HEK293 (cell line): ENCODE measurements around the gene TBX10.
"Not testable (repeated sequence)": the region's sequence is repeated elsewhere in the genome, so short reads cannot be mapped to it uniquely, and the experiment has no call there.

Experiments used
- CTCF ChIA-PET: fragments of 350-600 bp; formaldehyde crosslinking; extraction: SDS; loops from one replicate; lab custom pipeline; 2021; ENCODE audit warnings: antibody characterized with exemption; lab: Yijun Ruan, JAX
- POLR2A ChIA-PET: fragments of 300-600 bp; formaldehyde crosslinking; extraction: SDS; loops from one replicate; lab custom pipeline; 2020; ENCODE audit warnings: antibody characterized with exemption, inconsistent platforms; lab: Yijun Ruan, JAX
- H3K27ac ChIP-seq: fragments of 200-500 bp; sonication (Bioruptor generic); 2 replicates; pipeline ENCODE4 v1.5.1; 2014; ENCODE audit warnings: low read depth, low read length, control low read depth, inconsistent platforms; ENCODE audit errors: extremely low read depth
- H3K36me3 ChIP-seq, 2 experiments: fragments of 200-500 bp in 1 of 2; sonication (Bioruptor generic) in 1 of 2; 1 replicate in 1 of 2; 2 replicates in 1 of 2; pipeline ENCODE4 v1.5.1; 2014 to 2017; ENCODE audit warnings: inconsistent platforms in 2 of 2, low read length in 2 of 2; ENCODE audit not compliant: control insufficient read depth in 2 of 2, insufficient read depth in 1 of 2
- H3K4me1 ChIP-seq: fragments of 200-500 bp; sonication (Bioruptor generic); 2 replicates; pipeline ENCODE4 v1.5.1; 2014; ENCODE audit warnings: mild to moderate bottlenecking, low read length, inconsistent platforms; ENCODE audit not compliant: control insufficient read depth, insufficient read depth
- H3K4me3 ChIP-seq: 2 replicates; pipeline ENCODE4 v1.5.1; 2011; ENCODE audit warnings: low read depth, mild to moderate bottlenecking, control low read depth, low read length, moderate library complexity
- H3K9me3 ChIP-seq: fragments of 200-500 bp; sonication (Bioruptor generic); 2 replicates; pipeline ENCODE4 v1.5.1; 2014; ENCODE audit warnings: low read depth, low read length, inconsistent platforms; ENCODE audit not compliant: control insufficient read depth, insufficient read depth
- OSR2 ChIP-seq: fragments of 450-650 bp; formaldehyde crosslinking; IDR thresholded peaks from 2 replicates; pipeline ENCODE4 v1.5.1; 2016; ENCODE audit warnings: missing biosample characterization, missing genetic modification characterization
- SALL2 ChIP-seq: fragments of 450-650 bp; formaldehyde crosslinking; IDR thresholded peaks from 2 replicates; pipeline ENCODE4 v1.5.0; 2017; ENCODE audit warnings: missing biosample characterization, mild to moderate bottlenecking, missing genetic modification characterization, borderline replicate concordance
- SCRT1 ChIP-seq: fragments of 450-650 bp; formaldehyde crosslinking; IDR thresholded peaks from 2 replicates; pipeline ENCODE4 v1.5.1; 2016; ENCODE audit warnings: missing biosample characterization, missing genetic modification characterization, borderline replicate concordance
- ZBTB20 ChIP-seq: fragments of 450-650 bp; formaldehyde crosslinking; IDR thresholded peaks from 2 replicates; pipeline ENCODE4 v1.5.1; 2016; ENCODE audit warnings: missing biosample characterization, missing genetic modification characterization
- ZFP69B ChIP-seq: fragments of 450-650 bp; formaldehyde crosslinking; IDR thresholded peaks from 2 replicates; pipeline ENCODE4 v1.5.1; 2016; ENCODE audit warnings: missing biosample characterization, missing genetic modification characterization
- ZNF214 ChIP-seq: fragments of 450-650 bp; formaldehyde crosslinking; IDR thresholded peaks from 2 replicates; pipeline ENCODE4 v1.5.1; 2017; ENCODE audit warnings: missing biosample characterization, mild to moderate bottlenecking, missing genetic modification characterization, borderline replicate concordance
- ZNF311 ChIP-seq: fragments of 450-650 bp; formaldehyde crosslinking; IDR thresholded peaks from 2 replicates; pipeline ENCODE4 v1.5.1; 2017; ENCODE audit warnings: missing biosample characterization, missing genetic modification characterization, borderline replicate concordance
- ZNF37A ChIP-seq: fragments of 450-650 bp; IDR thresholded peaks from 2 replicates; pipeline ENCODE4 v1.5.1; 2018; ENCODE audit warnings: missing biosample characterization, missing genetic modification characterization
- ZNF677 ChIP-seq: fragments of 450-650 bp; IDR thresholded peaks from 2 replicates; pipeline ENCODE4 v1.5.0; 2018; ENCODE audit warnings: missing biosample characterization, mild to moderate bottlenecking, missing genetic modification characterization, moderate library complexity
- ZNF76 ChIP-seq: fragments of 450-650 bp; formaldehyde crosslinking; IDR thresholded peaks from 2 replicates; pipeline ENCODE4; 2016; ENCODE audit warnings: low read depth, missing biosample characterization, missing genetic modification characterization, borderline replicate concordance
- TF ChIP-seq, protein P1 (sequence below): fragments of 450-650 bp; formaldehyde crosslinking; IDR thresholded peaks from 2 replicates; pipeline ENCODE4 v1.5.1; 2016; ENCODE audit warnings: missing biosample characterization, missing genetic modification characterization, low read depth
- TF ChIP-seq, protein P2 (sequence below): fragments of 450-650 bp; formaldehyde crosslinking; IDR thresholded peaks from 2 replicates; pipeline ENCODE4 v1.5.1; 2016; ENCODE audit warnings: missing biosample characterization, missing genetic modification characterization

TBX10 gene

DNA sequence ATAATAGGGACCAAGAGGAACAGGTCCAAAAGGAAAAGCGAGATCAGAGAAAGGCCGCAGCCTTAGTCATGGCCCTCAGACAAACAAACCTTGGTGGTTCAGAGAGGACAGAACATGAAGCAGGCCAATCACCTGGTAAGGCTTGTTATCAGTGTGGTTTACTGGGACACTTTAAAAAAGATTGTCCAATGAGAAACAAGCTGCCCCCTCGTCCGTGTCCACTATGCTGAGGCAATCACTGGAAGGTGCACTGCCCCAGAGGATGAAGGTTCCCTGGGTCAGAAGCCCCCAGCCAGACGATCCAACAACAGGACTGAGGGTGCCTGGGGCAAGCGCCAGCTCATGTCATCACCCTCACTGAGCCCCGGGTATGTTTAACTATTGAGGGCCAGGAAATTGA is 16.7 kb downstream of the TBX10 start:
- H3K27ac ChIP-seq, H3K4me3 ChIP-seq, H3K9me3 ChIP-seq, POLR2A ChIA-PET, H3K36me3 ChIP-seq, H3K4me1 ChIP-seq: not testable (repeated sequence)
- CTCF ChIA-PET = interaction anchor here (0.6 kb wide), 1 partner anchor 221 kb away, joined by 4 read pairs; the partner anchor contains the start of gene PPP1CA

DNA sequence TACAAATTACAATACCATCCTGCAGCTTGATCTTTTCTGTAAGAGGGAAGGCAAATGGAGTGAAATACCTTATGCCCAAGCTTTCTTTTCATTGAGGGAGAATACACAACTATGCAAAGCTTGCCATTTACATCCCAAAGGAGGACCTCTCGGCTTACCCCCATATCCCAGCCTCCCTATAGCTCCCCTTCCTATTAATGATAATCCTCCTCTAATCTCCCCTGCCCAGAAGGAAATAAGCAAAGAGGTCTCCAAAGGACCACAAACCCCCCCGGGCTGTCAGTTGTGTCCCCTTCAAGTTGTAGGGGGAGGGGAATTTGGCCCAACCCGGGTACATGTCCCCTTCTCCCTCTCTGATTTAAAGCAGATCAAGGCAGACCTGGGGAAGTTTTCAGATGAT is 17.6 kb downstream of the TBX10 start:
- H3K27ac ChIP-seq, H3K4me3 ChIP-seq, POLR2A ChIA-PET, H3K36me3 ChIP-seq, CTCF ChIA-PET, H3K9me3 ChIP-seq, H3K4me1 ChIP-seq: not testable (repeated sequence)

DNA sequence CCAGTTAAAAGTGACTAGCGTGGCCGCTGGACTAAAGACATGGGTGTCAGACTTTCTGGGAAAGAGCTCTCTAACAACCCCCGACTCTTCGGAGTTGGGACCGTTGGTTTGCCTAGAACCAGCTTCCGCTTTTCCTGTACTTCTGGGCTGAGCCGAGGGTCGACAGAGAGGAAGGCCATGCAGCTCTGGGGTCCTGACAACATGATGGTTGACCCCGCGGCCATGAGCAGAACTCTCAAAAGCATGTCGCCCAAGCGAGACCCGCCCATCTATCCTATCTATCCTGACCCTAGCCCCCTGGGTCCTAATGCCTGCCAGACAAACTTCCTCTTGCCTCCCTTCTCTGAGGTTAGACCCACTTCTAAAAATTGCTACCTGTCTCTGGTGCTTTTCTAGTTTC is 18.9 kb downstream of the TBX10 start:
- H3K4me1 ChIP-seq, H3K36me3 ChIP-seq, H3K27ac ChIP-seq, H3K9me3 ChIP-seq, H3K4me3 ChIP-seq, POLR2A ChIA-PET: not testable (repeated sequence)
- CTCF ChIA-PET = interaction anchor here (2.4 kb wide), 1 partner anchor 8 kb away, joined by 10 read pairs; the partner anchor contains the start of gene NUDT8

DNA sequence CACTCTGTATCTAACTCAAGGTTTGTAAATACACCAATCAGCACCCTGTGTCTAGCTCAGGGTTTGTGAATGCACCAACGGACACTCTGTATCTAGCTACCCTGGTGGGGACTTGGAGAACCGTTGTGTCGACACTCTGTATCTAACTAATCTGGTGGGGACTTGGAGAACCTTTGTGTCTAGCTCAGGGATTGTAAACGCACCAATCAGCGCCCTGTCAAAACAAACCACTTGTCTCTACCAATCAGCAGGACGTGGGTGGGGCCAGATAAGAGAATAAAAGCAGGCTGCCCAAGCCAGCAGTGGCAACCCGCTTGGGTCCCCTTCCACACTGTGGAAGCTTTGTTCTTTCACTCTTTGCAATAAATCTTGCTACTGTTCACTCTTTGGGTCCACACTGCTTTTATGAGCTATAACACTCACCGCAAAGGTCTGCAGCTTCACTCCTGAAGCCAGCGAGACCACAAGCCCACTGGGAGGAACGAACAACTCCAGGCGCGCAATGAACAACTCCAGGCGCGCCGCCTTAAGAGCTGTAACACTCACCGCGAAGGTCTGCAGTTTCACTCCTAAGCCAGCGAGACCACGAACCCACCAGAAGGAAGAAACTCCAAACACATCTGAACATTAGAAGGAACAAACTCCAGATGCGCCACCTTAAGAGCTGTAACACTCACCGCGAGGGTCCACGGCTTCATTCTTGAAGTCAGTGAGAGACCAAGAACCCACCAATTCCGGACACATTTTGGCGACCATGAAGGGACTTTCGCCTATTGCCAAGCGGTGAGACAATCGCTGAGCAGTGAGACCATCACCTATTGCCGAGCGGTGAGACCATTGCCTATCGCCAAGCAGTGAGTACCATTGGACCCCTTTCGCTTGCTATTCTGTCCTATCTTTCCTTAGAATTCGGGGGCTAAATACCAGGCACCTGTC is 19.6 kb downstream of the TBX10 start:
- H3K4me1 ChIP-seq, H3K9me3 ChIP-seq, H3K4me3 ChIP-seq, H3K36me3 ChIP-seq, H3K27ac ChIP-seq, POLR2A ChIA-PET: not testable (repeated sequence)
- CTCF ChIA-PET = interaction anchor here (0.6 to 2.4 kb wide), 4 partner anchors 9 to 863 kb away, joined by 3 to 10 read pairs (median 4); partner anchors contain the start of genes GSTP1 and NUDT8

DNA sequence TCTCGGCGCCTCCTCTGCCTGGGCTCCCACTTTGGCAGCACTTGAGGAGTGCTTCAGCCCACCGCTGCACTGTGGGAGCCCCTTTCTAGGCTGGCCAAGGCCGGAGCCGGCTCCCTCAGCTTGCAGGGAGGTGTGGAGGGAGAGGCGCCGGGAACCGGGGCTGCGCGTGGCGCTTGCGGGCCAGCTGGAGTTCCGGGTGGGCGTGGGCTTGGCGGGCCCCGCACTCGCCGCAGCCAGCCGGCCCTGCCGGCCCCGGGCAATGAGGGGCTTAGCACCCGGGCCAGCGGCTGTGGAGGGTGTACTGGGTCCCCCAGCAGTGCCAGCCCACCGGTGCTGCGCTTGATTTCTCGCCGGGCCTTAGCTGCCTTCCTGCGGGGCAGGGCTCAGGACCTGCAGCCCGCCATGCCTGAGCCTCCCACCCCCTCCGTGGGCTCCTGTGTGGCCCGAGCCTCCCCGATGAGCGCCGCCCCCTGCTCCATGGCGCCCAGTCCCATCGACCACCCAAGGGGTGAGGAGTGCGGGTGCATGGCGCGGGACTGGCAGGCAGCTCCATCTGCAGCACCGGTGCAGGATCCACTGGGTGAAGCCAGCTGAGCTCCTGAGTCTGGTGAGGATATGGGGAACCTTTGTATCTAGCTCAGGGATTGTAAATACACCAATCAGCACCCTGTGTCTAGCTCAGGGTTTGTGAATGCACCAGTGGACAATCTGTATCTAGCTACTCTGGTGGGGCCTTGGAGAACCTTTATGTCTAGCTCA is 20.5 kb downstream of the TBX10 start:
- H3K9me3 ChIP-seq, H3K4me3 ChIP-seq, H3K4me1 ChIP-seq, H3K36me3 ChIP-seq, POLR2A ChIA-PET, H3K27ac ChIP-seq: not testable (repeated sequence)
- CTCF ChIA-PET = interaction anchor here (0.6 to 2.4 kb wide), 3 partner anchors 10 to 862 kb away, joined by 3 to 10 read pairs (median 3); partner anchors contain the start of genes GSTP1 and NUDT8

DNA sequence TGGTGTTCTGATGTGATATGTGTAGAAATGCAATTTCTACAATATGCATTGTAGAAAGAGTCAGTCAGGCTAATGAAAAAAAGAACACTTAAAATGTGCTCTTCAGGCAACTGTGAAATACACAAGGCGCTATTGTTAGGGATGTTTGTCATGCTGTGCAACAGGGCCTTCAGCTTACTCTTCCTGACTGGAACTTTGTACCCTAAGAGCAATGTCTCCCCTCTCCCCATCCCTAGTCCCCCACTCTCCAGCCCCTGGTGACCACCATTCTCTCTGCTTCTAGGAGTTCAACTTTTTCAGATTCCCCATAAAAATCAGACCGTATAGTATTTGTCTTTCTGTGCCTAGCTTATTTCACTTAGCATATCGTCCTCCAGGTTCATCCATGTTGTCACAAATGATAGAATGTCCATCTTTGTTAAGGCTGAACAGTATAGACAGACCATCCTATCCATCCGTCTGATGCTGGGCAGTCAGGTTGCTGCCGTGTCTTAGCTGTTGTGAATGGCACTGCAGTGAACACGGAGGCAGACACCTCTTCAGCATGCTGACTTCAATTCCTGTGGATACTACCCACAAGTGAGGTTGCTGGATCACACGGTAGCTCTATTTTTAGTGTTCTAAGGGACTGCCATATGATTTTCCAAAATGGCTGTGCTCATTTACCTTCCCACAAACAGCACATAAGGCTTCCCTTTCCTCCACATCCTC is 22.2 kb downstream of the TBX10 start:
- ChIA-PET CTCF (interaction anchor here (0.6 to 5.7 kb wide), 6 partner anchors 9 to 139 kb away, joined by 3 to 53 read pairs (median 3); partner anchors contain the start of genes GSTP1 and NUDT8), POLR2A (interaction anchor here (0.6 to 1.1 kb wide), 2 partner anchors 12 to 17 kb away, joined by 3 to 5 read pairs; partner anchors contain the start of gene NUDT8)
- Histone ChIP-seq H3K27ac (no peak overlapping the region), H3K9me3 (no peaks in the 10 kb centered on the region), H3K4me1 (no peaks in the 10 kb centered on the region), H3K36me3 (peaks cover 0 to 12% of the 10 kb centered on the region in 2 experiments; a peak in 1 of 3 replicates), H3K4me3 (no peak overlapping the region)
- no peak for TF ChIP-seq ZNF311 (tag by site-specific recombination)
- TF ChIP-seq SALL2 = no peak
- TF ChIP-seq, protein P1, sequence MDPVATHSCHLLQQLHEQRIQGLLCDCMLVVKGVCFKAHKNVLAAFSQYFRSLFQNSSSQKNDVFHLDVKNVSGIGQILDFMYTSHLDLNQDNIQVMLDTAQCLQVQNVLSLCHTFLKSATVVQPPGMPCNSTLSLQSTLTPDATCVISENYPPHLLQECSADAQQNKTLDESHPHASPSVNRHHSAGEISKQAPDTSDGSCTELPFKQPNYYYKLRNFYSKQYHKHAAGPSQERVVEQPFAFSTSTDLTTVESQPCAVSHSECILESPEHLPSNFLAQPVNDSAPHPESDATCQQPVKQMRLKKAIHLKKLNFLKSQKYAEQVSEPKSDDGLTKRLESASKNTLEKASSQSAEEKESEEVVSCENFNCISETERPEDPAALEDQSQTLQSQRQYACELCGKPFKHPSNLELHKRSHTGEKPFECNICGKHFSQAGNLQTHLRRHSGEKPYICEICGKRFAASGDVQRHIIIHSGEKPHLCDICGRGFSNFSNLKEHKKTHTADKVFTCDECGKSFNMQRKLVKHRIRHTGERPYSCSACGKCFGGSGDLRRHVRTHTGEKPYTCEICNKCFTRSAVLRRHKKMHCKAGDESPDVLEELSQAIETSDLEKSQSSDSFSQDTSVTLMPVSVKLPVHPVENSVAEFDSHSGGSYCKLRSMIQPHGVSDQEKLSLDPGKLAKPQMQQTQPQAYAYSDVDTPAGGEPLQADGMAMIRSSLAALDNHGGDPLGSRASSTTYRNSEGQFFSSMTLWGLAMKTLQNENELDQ (tag by site-specific recombination) = no peak
- TF ChIP-seq ZFP69B (tag by site-specific recombination) = no peak
- no peak for TF ChIP-seq SCRT1 (tag by site-specific recombination)
- TF ChIP-seq ZBTB20 (tag by site-specific recombination) = no peak
- no peak for TF ChIP-seq ZNF214
- no peak for TF ChIP-seq OSR2 (tag by site-specific recombination)
- no peak for TF ChIP-seq ZNF76 (tag by site-specific recombination)
- TF ChIP-seq ZNF37A (tag by site-specific recombination) = no peak
- TF ChIP-seq, protein P2, sequence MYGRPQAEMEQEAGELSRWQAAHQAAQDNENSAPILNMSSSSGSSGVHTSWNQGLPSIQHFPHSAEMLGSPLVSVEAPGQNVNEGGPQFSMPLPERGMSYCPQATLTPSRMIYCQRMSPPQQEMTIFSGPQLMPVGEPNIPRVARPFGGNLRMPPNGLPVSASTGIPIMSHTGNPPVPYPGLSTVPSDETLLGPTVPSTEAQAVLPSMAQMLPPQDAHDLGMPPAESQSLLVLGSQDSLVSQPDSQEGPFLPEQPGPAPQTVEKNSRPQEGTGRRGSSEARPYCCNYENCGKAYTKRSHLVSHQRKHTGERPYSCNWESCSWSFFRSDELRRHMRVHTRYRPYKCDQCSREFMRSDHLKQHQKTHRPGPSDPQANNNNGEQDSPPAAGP (tag by site-specific recombination) = no peak
- no peak for TF ChIP-seq ZNF677 (tag by site-specific recombination)
